ENCODE results near the gene TENT5C.

TENT5C gene

GRCh38 chr1:117561551-117561950 is 44.3 kb upstream of the TENT5C start:
- in situ Hi-C loops (cut with HindIII; ENCODE audit: low sequenced_read_pairs) = no loop called here
- DNase-seq (ENCODE audit: low read depth) = no peak
- H3K4me3 ChIP-seq (ENCODE audit: low read depth, low read length) = no peak overlapping the region
- TF ChIP-seq CTCF (IDR thresholded peaks at IDR 0.05; ENCODE audit: low read depth, low read length, missing control alignments) = no peak

- H3K4me3 ChIP-seq (ENCODE audit: low read depth, low read length) = no peak overlapping the region
- in situ Hi-C loops (cut with HindIII; ENCODE audit: low sequenced_read_pairs) = no loop called here
- no peak for TF ChIP-seq CTCF (IDR thresholded peaks at IDR 0.05; ENCODE audit: low read depth, low read length, missing control alignments)
- DNase-seq (ENCODE audit: low read depth) = no peak
Observed at GRCh38 chr1:117562581-117563491, 43.0 kb upstream of the TENT5C start.

- in situ Hi-C loops (cut with HindIII; ENCODE audit: low sequenced_read_pairs) = no loop called here
Observed at GRCh38 chr1:117563492-117563875, 42.4 kb upstream of the TENT5C start.

GRCh38 chr1:117564227-117565075 is 41.4 kb upstream of the TENT5C start:
- TF ChIP-seq CTCF (IDR thresholded peaks at IDR 0.05; ENCODE audit: low read depth, low read length, missing control alignments) = no peak
- no peak overlapping the region for H3K4me3 ChIP-seq (ENCODE audit: low read depth, low read length)
- in situ Hi-C loops (cut with HindIII; ENCODE audit: low sequenced_read_pairs) = no loop called here
- DNase-seq (ENCODE audit: low read depth) = no peak

More at GRCh38 chr1:117563492-117563875, 42.4 kb upstream of the TENT5C start:
- no peak for DNase-seq (ENCODE audit: low read depth)
- TF ChIP-seq CTCF (IDR thresholded peaks at IDR 0.05; ENCODE audit: low read depth, low read length, missing control alignments) = no peak
- no peak overlapping the region for H3K4me3 ChIP-seq (ENCODE audit: low read depth, low read length)

- TF ChIP-seq CTCF (IDR thresholded peaks at IDR 0.05; ENCODE audit: low read depth, low read length, missing control alignments) = no peak
- in situ Hi-C loops (cut with HindIII; ENCODE audit: low sequenced_read_pairs) = no loop called here
- no peak overlapping the region for H3K4me3 ChIP-seq (ENCODE audit: low read depth, low read length)
- no peak for DNase-seq (ENCODE audit: low read depth)
Observed at GRCh38 chr1:117565076-117565556, 40.7 kb upstream of the TENT5C start.

- DNase-seq (ENCODE audit: low read depth) = no peak
- TF ChIP-seq CTCF (IDR thresholded peaks at IDR 0.05; ENCODE audit: low read depth, low read length, missing control alignments) = no peak
- no peak overlapping the region for H3K4me3 ChIP-seq (ENCODE audit: low read depth, low read length)
- in situ Hi-C loops (cut with HindIII; ENCODE audit: low sequenced_read_pairs) = no loop called here
Observed at GRCh38 chr1:117565745-117566455, 39.9 kb upstream of the TENT5C start.

All from astrocyte of the cerebellum (primary cell).